Right lobe of liver (tissue), 6 donors: ENCODE results near the gene GABBR1. TPM values are rescaled to one million over a fixed set of nuclear protein-coding genes. Genes with fewer than 3 reads are reported as not detected.

Experiments
- ATAC-seq, 4 donors: fragments of 200-7000 bp; cut with Tn5 transposase; one replicate each; pipeline ENCODE4 v1.9.1; 2020; ENCODE audit warnings: mild to moderate bottlenecking in 4 of 4, moderate library complexity in 4 of 4
- DNase-seq, 3 donors: peaks; one replicate each; pipeline ENCODE4 v3.0.0-alpha.2; 2020
- H3K27ac ChIP-seq, 3 donors: fragments of 200-600 bp; one replicate each; pipeline ENCODE4 v1.8.0; 2022
- H3K27me3 ChIP-seq, 2 donors: fragments of 200-600 bp; one replicate each; pipeline ENCODE4 v1.8.0; 2022
- H3K36me3 ChIP-seq, 4 donors: fragments of 200-600 bp; sonication (generic) in 1 of 4; one replicate each; pipeline versions ENCODE4 v1.5.1 to v1.8.0; 2017 to 2022; ENCODE audit warnings: control low read depth in 1 of 4
- H3K4me1 ChIP-seq, 4 donors: fragments of 200-600 bp; sonication (generic) in 1 of 4; one replicate each; pipeline versions ENCODE4 v1.5.1 to v1.8.0; 2017 to 2022; ENCODE audit warnings: control low read depth in 1 of 4
- H3K4me3 ChIP-seq, 3 donors: fragments of 200-600 bp; one replicate each; pipeline ENCODE4 v1.8.0; 2022
- H3K9me3 ChIP-seq, 4 donors: fragments of 200-600 bp; sonication (generic) in 1 of 4; one replicate each; pipeline versions ENCODE4 v1.5.1 to v1.8.0; 2017 to 2022; ENCODE audit warnings: control low read depth in 1 of 4
- POLR2A ChIP-seq: fragments of 450-650 bp; IDR thresholded peaks from one replicate; pipeline ENCODE4 v1.6.1; 2017; ENCODE audit warnings: antibody characterized with exemption, mild to moderate bottlenecking
- WGBS: methylation state at CpG from one replicate; pipeline ENCODE4 v1.1.6; 2018; ENCODE audit warnings: low coverage, low lambda C conversion rate; ENCODE audit not compliant: insufficient coverage; ENCODE audit errors: missing lambda C conversion rate; 5-methylcytosine and 5-hydroxymethylcytosine counted together
- intact Hi-C, 2 donors: fragments of 100-400 bp; cut with DNase I; formaldehyde crosslinking; loops; one replicate each; pipeline versions ENCODE4 v1.11.2 to v1.14.1; 2022
- total RNA-seq, 6 experiments: library from RNA; depleted of rRNA in 2 of 6; stranded (reverse); fragments of >200 nt in 2 of 6; fragmentation: NEBNext Ultra II Directional in 3 of 6; extraction: Animal tissue kit (Norgen Biotek cat#: 25700) in 3 of 6; gene quantifications; one replicate each; pipeline versions ENCODE4 v1.1.0 to v1.2.4, GENCODE V29; 2016 to 2023
- TF ChIP-seq, protein P1 (sequence below), 4 donors: fragments of 200-600 bp in 3 of 4; fragments of 450-650 bp in 1 of 4; IDR thresholded peaks; one replicate each; pipeline versions ENCODE4 v1.5.1 to v1.8.0; 2016 to 2022; ENCODE audit warnings: antibody characterized with exemption in 4 of 4, mild to moderate bottlenecking in 2 of 4
- donor health status: DM: no; HTN: yes; CAD: no.
- donor health status: DM: no; HTN: no; CAD: no.
- donor health status: DM: no; HTN: no; CAD: no.
- donor health status: DM: no; HTN: yes; CAD: no.
- donor health status: DM: no; HTN: yes; CAD: no.

The GABBR1 gene
- total RNA-seq, 6 experiments from 2014 or later: 2.4 to 5.6 (median 4.9) TPM

DNA sequence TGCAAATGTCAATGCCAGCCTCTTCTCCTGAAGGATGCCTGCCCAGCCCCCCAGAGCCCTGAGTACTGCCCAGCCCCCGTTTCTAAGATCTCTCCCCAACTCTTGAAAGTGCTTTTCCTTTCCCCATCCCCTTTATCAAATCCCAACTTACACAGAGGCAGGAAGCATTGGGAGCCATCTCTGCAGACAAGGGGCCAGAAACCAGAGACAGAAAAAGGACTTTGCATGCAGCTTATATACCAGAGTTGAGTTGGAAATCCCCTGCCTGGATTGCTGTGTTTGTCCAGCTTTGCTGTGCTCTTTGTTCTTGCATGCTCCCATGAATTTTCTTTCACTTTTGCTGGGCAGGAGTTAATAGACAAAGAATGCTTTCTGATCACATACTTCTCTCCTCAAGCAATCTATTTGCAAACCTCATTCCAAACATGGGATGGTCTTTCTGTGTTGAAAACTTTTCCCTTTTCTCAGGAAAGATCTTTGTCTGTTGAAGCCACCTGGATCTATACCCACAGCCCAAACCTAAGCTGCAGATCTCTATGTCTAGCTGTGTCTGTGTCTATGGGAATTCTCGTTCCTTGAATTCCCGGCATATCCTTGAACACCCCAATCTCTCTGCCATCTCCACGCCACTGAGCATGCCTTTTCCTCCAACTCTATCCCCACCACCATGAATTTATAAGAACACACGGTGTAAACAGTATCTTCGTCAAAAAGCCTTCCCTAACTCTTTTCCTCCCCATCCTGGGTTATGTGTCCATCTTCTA, 73.3 kb downstream of the GABBR1 start, which contains the start of gene UBD:
TSS of gene UBD (minus strand) at position 209 of the 764 bp plus-strand sequence. CDS start at position 178, 31 bp downstream.
- 63% methylated on average over 6 of the region's 6 CpGs for WGBS
- TF ChIP-seq, protein P1, sequence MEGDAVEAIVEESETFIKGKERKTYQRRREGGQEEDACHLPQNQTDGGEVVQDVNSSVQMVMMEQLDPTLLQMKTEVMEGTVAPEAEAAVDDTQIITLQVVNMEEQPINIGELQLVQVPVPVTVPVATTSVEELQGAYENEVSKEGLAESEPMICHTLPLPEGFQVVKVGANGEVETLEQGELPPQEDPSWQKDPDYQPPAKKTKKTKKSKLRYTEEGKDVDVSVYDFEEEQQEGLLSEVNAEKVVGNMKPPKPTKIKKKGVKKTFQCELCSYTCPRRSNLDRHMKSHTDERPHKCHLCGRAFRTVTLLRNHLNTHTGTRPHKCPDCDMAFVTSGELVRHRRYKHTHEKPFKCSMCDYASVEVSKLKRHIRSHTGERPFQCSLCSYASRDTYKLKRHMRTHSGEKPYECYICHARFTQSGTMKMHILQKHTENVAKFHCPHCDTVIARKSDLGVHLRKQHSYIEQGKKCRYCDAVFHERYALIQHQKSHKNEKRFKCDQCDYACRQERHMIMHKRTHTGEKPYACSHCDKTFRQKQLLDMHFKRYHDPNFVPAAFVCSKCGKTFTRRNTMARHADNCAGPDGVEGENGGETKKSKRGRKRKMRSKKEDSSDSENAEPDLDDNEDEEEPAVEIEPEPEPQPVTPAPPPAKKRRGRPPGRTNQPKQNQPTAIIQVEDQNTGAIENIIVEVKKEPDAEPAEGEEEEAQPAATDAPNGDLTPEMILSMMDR (IDR thresholded peaks at IDR 0.05): no peak
- peak; percentile 15 for TF ChIP-seq POLR2A
- H3K4me1 ChIP-seq: no peaks in the 10 kb centered on the region
- peak within 1 kb of the TSS in 1 of 3 donors; percentile 11 for H3K4me3 ChIP-seq
- intact Hi-C loops: no loop called here
- H3K27ac ChIP-seq: no peak within 1 kb of the TSS
- DNase-seq (no peak), ATAC-seq (peak in 3 of 4 donors; percentile 48 to 76 (median 63))
- no peaks in the 10 kb centered on the region for H3K27me3 ChIP-seq
- H3K36me3 ChIP-seq: no peaks in the 10 kb centered on the region
- H3K9me3 ChIP-seq: no peaks in the 10 kb centered on the region

DNA sequence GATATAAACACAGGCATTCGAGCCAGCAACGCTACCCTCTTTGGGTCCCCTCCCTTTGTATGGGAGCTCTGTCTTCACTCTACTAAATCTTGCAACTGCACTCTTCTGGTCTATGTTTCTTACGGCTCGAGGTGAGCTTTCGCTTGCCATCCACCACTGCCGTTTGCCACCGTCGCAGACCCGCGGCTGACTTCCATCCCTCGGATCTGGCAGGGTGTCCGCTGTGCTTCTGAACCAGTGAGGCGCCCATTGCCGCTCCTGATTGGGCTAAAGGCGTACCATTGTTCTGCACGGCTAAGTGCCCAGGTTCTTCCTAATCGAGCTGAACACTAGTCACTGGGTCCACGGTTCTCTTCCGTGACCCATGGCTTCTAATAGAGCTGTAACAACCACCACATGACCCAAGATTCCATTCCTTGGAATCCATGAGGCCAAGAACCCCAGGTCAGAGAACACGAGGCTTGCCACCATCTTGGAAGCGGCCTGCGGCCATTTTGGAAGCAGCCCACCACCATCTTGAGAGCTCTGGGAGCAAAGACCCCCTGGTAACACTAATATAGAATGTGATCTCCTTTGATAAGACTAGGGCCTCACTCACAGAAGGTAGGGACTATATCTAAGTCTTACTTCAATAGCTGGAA, 74.4 kb downstream of the GABBR1 start:
- Histone ChIP-seq H3K9me3 (no peaks in the 10 kb centered on the region), H3K4me3 (peak overlapping the region in 1 of 3 donors; percentile 11), H3K27me3 (no peaks in the 10 kb centered on the region), H3K36me3 (no peaks in the 10 kb centered on the region), H3K4me1 (peaks cover 0 to 1% (median 0%) of the 10 kb centered on the region in 4 donors), H3K27ac (no peak overlapping the region)
- DNase-seq: no peak
- no peak for TF ChIP-seq POLR2A
- TF ChIP-seq, protein P1 (IDR thresholded peaks at IDR 0.05): no peak
- WGBS: 83% methylated on average over 17 of the region's 22 CpGs
- ATAC-seq: no peak
- intact Hi-C loops: no loop called here

DNA sequence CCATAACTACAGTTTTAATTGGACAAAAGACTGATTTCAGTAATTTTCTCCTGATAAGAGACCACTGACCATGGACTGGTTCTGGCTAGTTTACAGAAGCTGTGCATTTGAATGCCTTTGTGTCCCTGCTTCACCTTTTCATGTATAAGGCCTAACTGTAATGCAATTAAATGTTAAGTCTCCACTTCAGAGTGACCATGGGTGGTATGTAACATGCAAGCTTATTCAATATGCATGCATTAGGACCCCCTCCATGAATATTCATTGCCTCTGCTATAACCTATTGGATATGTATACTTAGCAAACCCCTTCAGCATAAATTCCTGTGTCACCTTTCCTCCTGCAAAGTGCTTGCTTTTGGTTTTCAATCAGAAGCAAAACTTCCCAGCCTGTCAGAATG, 75.7 kb downstream of the GABBR1 start:
- H3K4me3 ChIP-seq: peak overlapping the region in 1 of 3 donors; percentile 3
- ATAC-seq: no peak

DNA sequence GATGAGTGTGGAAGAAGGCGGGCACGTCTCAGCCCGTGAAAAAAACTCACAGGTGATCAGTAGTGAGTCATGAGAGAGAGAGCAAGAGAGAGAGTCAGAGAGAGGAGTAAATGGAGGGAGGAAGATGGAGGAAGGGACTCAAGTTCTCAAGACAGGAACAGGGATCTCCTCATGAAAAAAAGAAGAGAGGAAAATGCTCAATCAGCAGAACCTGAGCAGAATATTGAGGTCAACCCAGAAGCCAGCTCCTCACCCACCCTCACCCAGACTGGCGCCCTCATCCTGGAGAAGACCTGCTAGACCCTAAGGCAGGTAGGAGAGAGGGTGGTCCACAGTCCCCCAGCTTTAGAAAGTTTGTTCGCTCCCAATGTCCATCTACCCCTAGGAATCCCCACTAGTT, 78.2 kb downstream of the GABBR1 start:
- intact Hi-C loops: no loop called here
- Histone ChIP-seq H3K4me1 (peaks cover 0 to 11% (median 0%) of the 10 kb centered on the region in 4 donors), H3K4me3 (no peak overlapping the region), H3K27ac (no peak overlapping the region), H3K27me3 (no peaks in the 10 kb centered on the region), H3K36me3 (no peaks in the 10 kb centered on the region), H3K9me3 (no peaks in the 10 kb centered on the region)
- no peak for TF ChIP-seq POLR2A
- TF ChIP-seq, protein P1 (IDR thresholded peaks at IDR 0.05): no peak
- no peak for DNase-seq
- ATAC-seq: no peak
- 77% methylated on average over 4 of the region's 5 CpGs for WGBS

More for the DNA sequence above, 75.7 kb downstream of the GABBR1 start:
- no peak overlapping the region for H3K27ac ChIP-seq
- TF ChIP-seq, protein P1 (IDR thresholded peaks at IDR 0.05): no peak
- no peak for TF ChIP-seq POLR2A
- no peaks in the 10 kb centered on the region for H3K36me3 ChIP-seq
- peaks cover 0 to 11% (median 0%) of the 10 kb centered on the region in 4 donors for H3K4me1 ChIP-seq
- intact Hi-C loops: no loop called here
- DNase-seq: no peak
- H3K27me3 ChIP-seq: no peaks in the 10 kb centered on the region
- no peaks in the 10 kb centered on the region for H3K9me3 ChIP-seq
